Measurements from ENCODE around the gene EIF3L. TPM values are rescaled to one million over a fixed set of nuclear protein-coding genes. Genes with fewer than 3 reads are reported as not detected.

Gene EIF3L
- total RNA-seq, 4 donors from 2014 or later, result 336 to 538 (median 412) TPM

DNA sequence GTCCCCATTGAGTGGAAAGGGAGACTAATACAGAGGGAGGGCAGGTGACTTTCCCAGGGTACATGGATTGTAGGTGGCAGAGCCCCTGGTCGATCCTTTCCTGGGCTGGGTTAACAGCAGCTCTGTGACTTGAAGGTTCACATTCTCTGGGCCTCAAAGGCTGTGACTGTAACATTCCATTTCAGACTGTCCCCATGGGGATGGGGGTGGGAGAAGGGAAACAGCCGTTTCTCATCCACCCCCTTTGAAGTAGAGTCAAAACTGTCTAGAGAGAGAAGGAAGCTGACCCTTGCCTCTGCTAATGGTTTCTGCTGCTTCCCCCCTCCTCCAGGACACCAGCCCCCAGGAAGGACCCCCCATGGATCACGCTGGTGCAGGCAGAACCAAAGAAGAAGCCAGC, 76.1 kb downstream of the EIF3L start:
- Histone ChIP-seq H3K27me3 (no peaks in the 10 kb centered on the region), H3K9me3 (no peaks in the 10 kb centered on the region), H3K27ac (peak overlapping the region in 3 of 4 donors; percentile 51 to 78 (median 54)), H3K36me3 (peaks cover 0 to 98% of the 10 kb centered on the region in 2 donors), H3K4me1 (peaks cover 0 to 38% (median 3%) of the 10 kb centered on the region in 3 donors), H3K4me3 (no peak overlapping the region)
- no peak for TF ChIP-seq POLR2A (IDR thresholded peaks at IDR 0.05)
- TF ChIP-seq EP300 (IDR thresholded peaks at IDR 0.05), result no peak
- no peak for TF ChIP-seq POLR2AphosphoS5 (IDR thresholded peaks at IDR 0.05)
- TF ChIP-seq, protein P1, sequence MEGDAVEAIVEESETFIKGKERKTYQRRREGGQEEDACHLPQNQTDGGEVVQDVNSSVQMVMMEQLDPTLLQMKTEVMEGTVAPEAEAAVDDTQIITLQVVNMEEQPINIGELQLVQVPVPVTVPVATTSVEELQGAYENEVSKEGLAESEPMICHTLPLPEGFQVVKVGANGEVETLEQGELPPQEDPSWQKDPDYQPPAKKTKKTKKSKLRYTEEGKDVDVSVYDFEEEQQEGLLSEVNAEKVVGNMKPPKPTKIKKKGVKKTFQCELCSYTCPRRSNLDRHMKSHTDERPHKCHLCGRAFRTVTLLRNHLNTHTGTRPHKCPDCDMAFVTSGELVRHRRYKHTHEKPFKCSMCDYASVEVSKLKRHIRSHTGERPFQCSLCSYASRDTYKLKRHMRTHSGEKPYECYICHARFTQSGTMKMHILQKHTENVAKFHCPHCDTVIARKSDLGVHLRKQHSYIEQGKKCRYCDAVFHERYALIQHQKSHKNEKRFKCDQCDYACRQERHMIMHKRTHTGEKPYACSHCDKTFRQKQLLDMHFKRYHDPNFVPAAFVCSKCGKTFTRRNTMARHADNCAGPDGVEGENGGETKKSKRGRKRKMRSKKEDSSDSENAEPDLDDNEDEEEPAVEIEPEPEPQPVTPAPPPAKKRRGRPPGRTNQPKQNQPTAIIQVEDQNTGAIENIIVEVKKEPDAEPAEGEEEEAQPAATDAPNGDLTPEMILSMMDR (IDR thresholded peaks at IDR 0.05), result no peak
- WGBS, 2 donors (ENCODE audit: low coverage in 1 of 2), result 43 to 48% methylated on average over 2 of the region's 3 CpGs
- ATAC-seq, result no peak

DNA sequence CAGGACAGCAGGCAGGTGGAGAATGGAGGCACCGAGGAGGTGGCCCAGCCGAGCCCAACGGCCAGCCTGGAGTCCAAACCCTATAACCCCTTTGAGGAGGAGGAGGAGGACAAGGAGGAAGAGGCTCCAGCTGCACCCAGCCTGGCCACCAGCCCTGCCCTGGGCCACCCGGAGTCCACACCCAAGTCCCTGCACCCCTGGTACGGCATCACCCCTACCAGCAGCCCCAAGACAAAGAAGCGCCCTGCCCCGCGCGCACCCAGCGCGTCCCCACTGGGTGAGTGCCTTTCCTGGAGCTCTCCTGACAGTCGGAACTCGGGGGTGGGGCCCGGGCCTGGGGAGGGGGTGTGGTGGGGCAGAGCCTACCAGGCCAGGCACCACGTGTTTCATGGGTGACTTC, 76.5 kb downstream of the EIF3L start:
- Histone ChIP-seq H3K27ac (peak overlapping the region in 3 of 4 donors; percentile 51 to 78 (median 54)), H3K4me1 (peaks cover 0 to 42% (median 4%) of the 10 kb centered on the region in 3 donors), H3K9me3 (no peaks in the 10 kb centered on the region), H3K4me3 (no peak overlapping the region), H3K36me3 (peaks cover 0 to 98% of the 10 kb centered on the region in 2 donors), H3K27me3 (no peaks in the 10 kb centered on the region)
- ATAC-seq, result no peak
- no CpG with 5 or more reads among the region's 15 CpGs for WGBS, 2 donors (ENCODE audit: low coverage in 1 of 2)
- TF ChIP-seq POLR2AphosphoS5 (IDR thresholded peaks at IDR 0.05), result no peak
- TF ChIP-seq, protein P1 (IDR thresholded peaks at IDR 0.05), result no peak
- no peak for TF ChIP-seq EP300 (IDR thresholded peaks at IDR 0.05)
- TF ChIP-seq POLR2A (IDR thresholded peaks at IDR 0.05), result no peak

DNA sequence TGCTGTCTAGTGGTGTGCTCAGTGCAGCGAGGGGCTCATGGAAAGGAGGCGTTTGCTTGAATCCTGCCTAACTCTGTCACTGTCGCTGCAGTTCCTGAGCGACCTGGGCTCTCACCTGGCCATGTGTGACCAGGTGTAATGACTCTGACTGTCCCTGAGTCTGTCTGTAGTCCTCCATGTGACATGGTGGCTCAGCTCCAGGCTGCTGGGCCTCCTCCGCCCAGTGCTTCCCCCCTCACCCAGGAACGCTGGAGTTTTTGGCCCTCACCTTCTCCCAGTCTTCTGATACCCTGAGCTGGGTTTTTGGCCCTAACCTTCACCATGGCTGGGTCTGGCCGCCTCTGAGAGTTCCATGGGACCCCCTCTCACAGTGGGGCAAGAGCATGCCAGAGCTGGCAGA, 77.1 kb downstream of the EIF3L start:
- Histone ChIP-seq H3K36me3 (peaks cover 0 to 98% of the 10 kb centered on the region in 2 donors), H3K27ac (peak overlapping the region in 3 of 4 donors; percentile 51 to 78 (median 54)), H3K9me3 (no peaks in the 10 kb centered on the region), H3K4me1 (peaks cover 0 to 48% (median 4%) of the 10 kb centered on the region in 3 donors), H3K4me3 (no peak overlapping the region), H3K27me3 (no peaks in the 10 kb centered on the region)
- WGBS, 2 donors (ENCODE audit: low coverage in 1 of 2), result no CpG with 5 or more reads among the region's 7 CpGs
- TF ChIP-seq, protein P1 (IDR thresholded peaks at IDR 0.05), result no peak
- no peak for TF ChIP-seq EP300 (IDR thresholded peaks at IDR 0.05)
- TF ChIP-seq POLR2A (IDR thresholded peaks at IDR 0.05), result no peak
- TF ChIP-seq POLR2AphosphoS5 (IDR thresholded peaks at IDR 0.05), result no peak
- ATAC-seq, result no peak

DNA sequence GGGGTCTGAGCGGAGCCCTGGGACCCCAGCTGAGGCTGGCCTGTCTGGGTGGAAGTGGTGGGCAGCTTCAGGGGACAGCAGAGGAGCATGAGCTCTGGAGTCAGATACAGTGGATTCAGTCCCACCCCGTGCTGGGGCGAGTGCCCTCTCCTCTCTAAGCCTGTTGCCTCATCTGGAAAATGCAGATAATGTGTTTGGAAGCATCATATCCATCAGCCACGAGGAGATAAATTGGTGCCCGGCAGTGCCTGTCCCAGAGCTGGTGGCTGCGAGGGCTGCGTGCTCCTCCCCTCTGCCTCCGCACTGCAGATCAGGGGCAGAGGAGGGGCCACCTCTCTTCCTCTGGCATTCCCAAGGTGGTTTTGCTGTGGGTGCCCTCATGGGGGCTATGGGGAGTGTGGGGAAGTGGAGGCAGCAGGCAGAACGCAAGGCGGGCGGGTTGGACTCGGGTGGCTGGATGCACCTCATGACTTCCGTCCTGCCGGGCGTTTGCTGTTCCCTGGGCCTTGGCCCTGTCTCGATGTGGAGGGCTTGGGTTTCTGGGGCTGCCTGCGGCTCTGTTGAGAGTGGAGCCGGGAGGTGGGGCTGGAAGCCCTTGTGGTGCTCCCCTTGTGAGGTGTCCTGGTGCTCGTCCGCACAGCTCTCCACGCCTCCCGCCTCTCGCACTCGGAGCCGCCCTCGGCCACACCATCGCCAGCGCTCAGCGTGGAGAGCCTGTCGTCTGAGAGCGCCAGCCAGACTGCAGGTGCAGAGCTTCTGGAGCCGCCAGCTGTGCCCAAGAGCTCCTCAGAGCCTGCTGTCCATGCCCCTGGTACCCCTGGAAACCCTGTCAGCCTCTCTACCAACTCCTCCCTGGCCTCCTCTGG, 77.8 kb downstream of the EIF3L start:
- WGBS, 2 donors (ENCODE audit: low coverage in 1 of 2), result 69 to 100% methylated on average over 1 to 7 of the region's 32 CpGs
- Histone ChIP-seq H3K4me1 (peaks cover 0 to 46% (median 4%) of the 10 kb centered on the region in 3 donors), H3K27me3 (no peaks in the 10 kb centered on the region), H3K4me3 (no peak overlapping the region), H3K36me3 (peaks cover 0 to 98% of the 10 kb centered on the region in 2 donors), H3K27ac (peak overlapping the region in 3 of 4 donors; percentile 51 to 78 (median 54)), H3K9me3 (no peaks in the 10 kb centered on the region)
- no peak for TF ChIP-seq POLR2AphosphoS5 (IDR thresholded peaks at IDR 0.05)
- TF ChIP-seq, protein P1 (IDR thresholded peaks at IDR 0.05), result no peak
- no peak for TF ChIP-seq POLR2A (IDR thresholded peaks at IDR 0.05)
- no peak for TF ChIP-seq EP300 (IDR thresholded peaks at IDR 0.05)
- ATAC-seq, result no peak

DNA sequence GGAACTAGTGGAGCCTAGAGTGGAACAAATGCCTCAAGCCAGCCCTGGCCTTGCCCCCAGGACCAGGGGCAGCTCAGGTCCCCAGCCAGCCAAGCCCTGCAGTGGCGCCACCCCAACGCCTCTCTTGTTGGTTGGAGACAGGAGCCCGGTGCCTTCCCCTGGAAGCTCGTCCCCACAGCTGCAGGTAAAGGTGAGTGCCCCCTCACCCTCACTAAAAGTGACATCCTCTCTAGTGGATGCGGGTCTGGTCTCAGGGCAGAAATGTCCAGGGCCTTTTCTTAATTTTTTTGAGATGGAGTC, 78.4 kb downstream of the EIF3L start:
- H3K27me3 ChIP-seq, result no peaks in the 10 kb centered on the region
- TF ChIP-seq, protein P1 (IDR thresholded peaks at IDR 0.05), result no peak
- no peak for TF ChIP-seq EP300 (IDR thresholded peaks at IDR 0.05)
- TF ChIP-seq POLR2A (IDR thresholded peaks at IDR 0.05), result no peak
- TF ChIP-seq POLR2AphosphoS5 (IDR thresholded peaks at IDR 0.05), result no peak
- H3K9me3 ChIP-seq, result no peaks in the 10 kb centered on the region
- H3K27ac ChIP-seq, result peak overlapping the region in 3 of 4 donors; percentile 14 to 78 (median 51)
- peaks cover 0 to 99% of the 10 kb centered on the region in 2 donors for H3K36me3 ChIP-seq
- peaks cover 0 to 48% (median 4%) of the 10 kb centered on the region in 3 donors for H3K4me1 ChIP-seq
- no peak for ATAC-seq
- WGBS, 2 donors (ENCODE audit: low coverage in 1 of 2), result 100% methylated on average over 1 of the region's 5 CpGs; no CpG with 5 or more reads in 1 of the 2 donors
- no peak overlapping the region for H3K4me3 ChIP-seq

Data from gastroesophageal sphincter (tissue), 4 donors.